ENCODE measurements around the gene SOX14. TPM values are rescaled to one million over a fixed set of nuclear protein-coding genes. Genes with fewer than 3 reads are reported as not detected.

Gene SOX14
- total RNA-seq, 1 donor from 2014 or later, result not detected

DNA sequence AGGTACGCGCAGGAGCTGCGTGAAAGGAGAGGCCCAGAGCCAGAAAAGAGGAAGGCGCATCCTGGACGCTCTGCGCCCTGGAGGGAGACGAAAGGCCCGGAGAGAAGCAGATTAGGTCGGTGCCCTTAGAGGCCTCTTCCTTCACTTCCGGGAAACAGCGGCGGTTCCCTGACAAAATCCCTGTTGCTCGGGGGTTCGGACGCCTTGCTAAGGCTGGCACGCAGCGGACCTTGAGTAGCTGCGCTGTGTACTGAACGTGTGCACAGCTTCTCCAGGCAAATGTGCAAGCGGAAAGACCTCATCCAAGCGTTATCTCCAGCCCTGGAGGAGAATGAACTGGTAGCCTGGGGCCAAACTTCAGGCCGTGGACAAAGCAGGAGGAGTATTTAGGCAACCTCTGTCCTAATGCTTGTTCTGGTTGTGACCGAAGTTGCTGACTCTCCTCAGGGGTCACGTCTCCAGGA, 3.0 kb upstream of the SOX14 start:
- Histone ChIP-seq H3K36me3 (no peaks in the 10 kb centered on the region), H3K4me1 (peaks cover 52% of the 10 kb centered on the region), H3K79me2 (ENCODE audit: low read depth) (no peaks in the 10 kb centered on the region), H2AFZ (replicated peaks) (peak overlapping the region; percentile 19), H3K9me3 (ENCODE audit: low read depth) (no peaks in the 10 kb centered on the region), H4K20me1 (ENCODE audit: low read depth) (peaks cover 61% of the 10 kb centered on the region), H3K27me3 (peaks cover 91% of the 10 kb centered on the region), H3K27ac (no peak overlapping the region), H3F3A (ENCODE audit: low read depth) (peaks cover 38% of the 10 kb centered on the region), H3K4me2 (peak overlapping the region; percentile 76), H3K9ac (no peak overlapping the region), H3K4me3 (peak overlapping the region; percentile 40)
- Mint-ChIP-seq H3K36me3 (no peaks in the 10 kb centered on the region), H3K27ac (no peak overlapping the region), H3K27me3 (ENCODE audit: insufficient read depth, low read depth) (peaks cover 70% of the 10 kb centered on the region), H3K4me3 (peak overlapping the region; percentile 18), H3K9me3 (peaks cover 4% of the 10 kb centered on the region), H3K4me1 (peaks cover 18% of the 10 kb centered on the region)
- TF ChIP-seq, protein P1, sequence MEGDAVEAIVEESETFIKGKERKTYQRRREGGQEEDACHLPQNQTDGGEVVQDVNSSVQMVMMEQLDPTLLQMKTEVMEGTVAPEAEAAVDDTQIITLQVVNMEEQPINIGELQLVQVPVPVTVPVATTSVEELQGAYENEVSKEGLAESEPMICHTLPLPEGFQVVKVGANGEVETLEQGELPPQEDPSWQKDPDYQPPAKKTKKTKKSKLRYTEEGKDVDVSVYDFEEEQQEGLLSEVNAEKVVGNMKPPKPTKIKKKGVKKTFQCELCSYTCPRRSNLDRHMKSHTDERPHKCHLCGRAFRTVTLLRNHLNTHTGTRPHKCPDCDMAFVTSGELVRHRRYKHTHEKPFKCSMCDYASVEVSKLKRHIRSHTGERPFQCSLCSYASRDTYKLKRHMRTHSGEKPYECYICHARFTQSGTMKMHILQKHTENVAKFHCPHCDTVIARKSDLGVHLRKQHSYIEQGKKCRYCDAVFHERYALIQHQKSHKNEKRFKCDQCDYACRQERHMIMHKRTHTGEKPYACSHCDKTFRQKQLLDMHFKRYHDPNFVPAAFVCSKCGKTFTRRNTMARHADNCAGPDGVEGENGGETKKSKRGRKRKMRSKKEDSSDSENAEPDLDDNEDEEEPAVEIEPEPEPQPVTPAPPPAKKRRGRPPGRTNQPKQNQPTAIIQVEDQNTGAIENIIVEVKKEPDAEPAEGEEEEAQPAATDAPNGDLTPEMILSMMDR (IDR thresholded peaks at IDR 0.05), result no peak
- no peak for TF ChIP-seq EZH2phosphoT487 (IDR thresholded peaks at IDR 0.05)
- TF ChIP-seq EZH2 (IDR thresholded peaks at IDR 0.05), result peak; percentile 89
- peak; percentile 60 for DNase-seq (ENCODE audit: low spot score)

DNA sequence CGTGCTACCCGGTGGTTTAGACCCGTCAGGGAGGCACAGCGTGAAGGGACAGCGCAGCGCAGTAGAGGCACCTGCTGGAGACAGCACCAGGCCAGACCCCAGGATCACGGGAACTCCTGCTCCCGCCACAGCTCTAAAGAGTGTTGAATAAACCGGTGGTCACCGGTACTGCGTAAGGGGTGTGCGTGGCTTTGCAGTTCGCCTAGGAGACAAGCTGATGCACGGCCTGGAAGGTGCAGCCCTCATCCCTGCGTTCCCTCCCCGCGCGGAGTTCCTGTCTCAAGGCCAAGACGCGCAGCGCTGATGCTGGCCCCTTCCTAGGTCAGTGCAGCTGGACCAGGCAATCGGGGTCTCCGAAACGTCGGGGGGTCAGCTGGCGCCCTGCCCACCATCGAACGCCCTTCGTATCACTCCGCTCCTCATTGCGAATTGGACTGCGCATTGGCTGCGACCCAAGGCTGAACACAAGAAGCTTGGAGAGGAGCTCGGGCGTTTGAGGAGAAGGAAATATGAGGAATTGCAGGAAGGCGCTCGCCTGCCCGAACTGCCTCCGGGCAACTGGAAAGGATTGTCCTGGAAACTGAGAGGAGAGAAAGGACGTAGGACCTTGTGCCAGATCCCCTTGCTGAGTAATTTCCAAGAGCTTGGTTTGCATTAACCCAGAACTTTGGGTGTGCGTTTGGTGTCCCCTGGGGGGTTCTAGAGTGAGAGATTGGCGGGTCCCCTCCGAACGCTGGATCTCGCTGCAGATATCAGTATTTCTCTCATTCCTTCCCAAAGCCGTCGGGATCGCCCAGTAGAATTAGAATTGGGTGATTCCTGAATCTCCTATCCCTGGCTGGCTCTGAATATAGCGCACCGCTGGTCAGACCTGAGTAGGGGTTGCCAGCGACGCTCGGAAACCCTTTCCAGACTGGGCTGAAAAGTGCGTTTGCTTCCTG, 2.3 kb upstream of the SOX14 start:
- H3K9me3 Mint-ChIP-seq, result no peaks in the 10 kb centered on the region

DNA sequence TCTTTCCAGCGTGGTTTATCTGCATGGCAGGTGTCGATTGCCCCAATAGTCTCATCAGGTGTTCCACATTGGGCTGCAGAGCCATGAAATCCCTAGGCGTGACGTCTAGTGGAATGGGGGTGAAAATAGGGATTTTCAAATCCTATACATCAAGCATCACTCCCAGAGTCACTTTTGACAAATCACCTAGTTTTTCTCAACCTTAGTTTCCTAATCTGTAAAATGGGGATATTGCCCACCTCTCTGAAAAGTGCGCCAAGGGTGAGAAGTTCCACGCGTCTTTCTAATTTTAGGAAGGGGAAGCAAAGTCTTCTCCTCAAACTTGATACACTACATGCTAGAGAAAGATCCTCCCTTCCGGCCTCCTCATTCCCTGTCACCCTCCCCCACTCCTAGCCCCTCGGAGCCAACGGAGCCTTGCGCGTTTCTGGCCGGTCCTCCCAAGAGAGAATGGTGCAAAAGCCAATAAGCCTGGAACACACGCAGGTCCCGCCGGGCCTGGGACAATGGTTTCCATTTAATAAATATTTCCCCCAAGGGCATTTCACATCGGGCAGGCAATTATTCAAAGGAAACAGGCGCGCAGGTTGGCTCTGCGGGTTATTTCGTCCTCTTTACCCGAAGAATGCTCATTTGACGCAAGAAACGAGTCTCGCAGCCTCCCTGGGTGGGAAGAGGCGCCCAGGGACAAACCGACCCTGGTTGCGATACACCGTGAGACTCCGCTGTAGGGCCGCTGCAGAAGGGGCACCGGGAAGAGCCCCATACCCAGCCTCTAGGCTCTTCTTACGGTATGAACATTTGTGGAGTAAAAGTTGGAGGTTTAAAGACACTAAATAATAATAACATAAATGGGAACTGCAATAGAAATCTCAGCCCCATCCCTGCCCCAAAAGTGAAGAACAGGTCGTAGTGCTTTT, 1.2 kb upstream of the SOX14 start:
- no peak overlapping the region for H3K9ac ChIP-seq
- peaks cover 56% of the 10 kb centered on the region for H3F3A ChIP-seq (ENCODE audit: low read depth)
- Mint-ChIP-seq H3K4me3 (no peak overlapping the region), H3K9me3 (no peaks in the 10 kb centered on the region), H3K36me3 (no peaks in the 10 kb centered on the region), H3K4me1 (peaks cover 30% of the 10 kb centered on the region), H3K27ac (no peak overlapping the region), H3K27me3 (ENCODE audit: insufficient read depth, low read depth) (peaks cover 86% of the 10 kb centered on the region)
- H3K4me3 ChIP-seq, result peak overlapping the region; percentile 37
- H3K36me3 ChIP-seq, result no peaks in the 10 kb centered on the region
- H4K20me1 ChIP-seq (ENCODE audit: low read depth), result peaks cover 79% of the 10 kb centered on the region
- H3K9me3 ChIP-seq (ENCODE audit: low read depth), result no peaks in the 10 kb centered on the region
- peak overlapping the region; percentile 78 for H3K4me2 ChIP-seq
- TF ChIP-seq EZH2phosphoT487 (IDR thresholded peaks at IDR 0.05) (peak; percentile 59), EZH2 (IDR thresholded peaks at IDR 0.05) (peak; percentile 18)
- TF ChIP-seq, protein P1 (IDR thresholded peaks at IDR 0.05), result no peak
- H3K79me2 ChIP-seq (ENCODE audit: low read depth), result no peaks in the 10 kb centered on the region
- DNase-seq (ENCODE audit: low spot score), result no peak
- H3K27ac ChIP-seq, result no peak overlapping the region
- H3K27me3 ChIP-seq, result peaks cover 100% of the 10 kb centered on the region
- H2AFZ ChIP-seq (replicated peaks), result no peak overlapping the region
- peaks cover 68% of the 10 kb centered on the region for H3K4me1 ChIP-seq

More for the DNA sequence above, 2.3 kb upstream of the SOX14 start:
- Histone ChIP-seq H3K36me3 (no peaks in the 10 kb centered on the region), H3K9me3 (ENCODE audit: low read depth) (no peaks in the 10 kb centered on the region), H3K79me2 (ENCODE audit: low read depth) (no peaks in the 10 kb centered on the region), H3K4me2 (peak overlapping the region; percentile 76), H4K20me1 (ENCODE audit: low read depth) (peaks cover 68% of the 10 kb centered on the region), H3K4me1 (peaks cover 59% of the 10 kb centered on the region), H2AFZ (replicated peaks) (no peak overlapping the region), H3K27ac (no peak overlapping the region), H3K9ac (no peak overlapping the region), H3K27me3 (peaks cover 98% of the 10 kb centered on the region), H3F3A (ENCODE audit: low read depth) (peaks cover 45% of the 10 kb centered on the region), H3K4me3 (peak overlapping the region; percentile 40)
- peak overlapping the region; percentile 18 for H3K4me3 Mint-ChIP-seq
- TF ChIP-seq EZH2phosphoT487 (IDR thresholded peaks at IDR 0.05) (peak; percentile 63), EZH2 (IDR thresholded peaks at IDR 0.05) (peak; percentile 83)
- TF ChIP-seq, protein P1 (IDR thresholded peaks at IDR 0.05), result no peak
- peak; percentile 52 for DNase-seq (ENCODE audit: low spot score)
- H3K4me1 Mint-ChIP-seq, result peaks cover 19% of the 10 kb centered on the region
- H3K27me3 Mint-ChIP-seq (ENCODE audit: insufficient read depth, low read depth), result peaks cover 77% of the 10 kb centered on the region
- no peaks in the 10 kb centered on the region for H3K36me3 Mint-ChIP-seq
- H3K27ac Mint-ChIP-seq, result no peak overlapping the region

Measured in neural progenitor cell (in vitro differentiated cells).